Spleen (tissue), 7 donors: Measurements from ENCODE around the gene FRK.

Experiments
- POLR2A ChIP-seq, 3 donors: fragments of 450-650 bp; IDR thresholded peaks; one replicate each; pipeline ENCODE4 v1.5.1; 2017; ENCODE audit warnings: antibody characterized with exemption in 3 of 3, mild to moderate bottlenecking in 1 of 3
- POLR2AphosphoS5 ChIP-seq, 3 donors: sonication (generic); formaldehyde crosslinking; IDR thresholded peaks; one replicate each; pipeline ENCODE4 v1.5.1; 2017; ENCODE audit warnings: antibody characterized with exemption in 3 of 3
- TF ChIP-seq, protein P1 (sequence below), 11 experiments: fragments of 200-600 bp in 7 of 11; fragments of 450-650 bp in 4 of 11; sonication (generic) in 4 of 11; IDR thresholded peaks in 8 of 11; conservative IDR thresholded peaks in 3 of 11; 1 replicate in 7 of 11; 2 replicates in 4 of 11; pipeline versions ENCODE4 v1.4.0 to v1.8.0; 2016 to 2021; ENCODE audit warnings: antibody characterized with exemption in 11 of 11, inconsistent platforms in 4 of 11, mild to moderate bottlenecking in 1 of 11
- donor health status: DM: no; HTN: no; CAD: no; lungs with moderate emphysema.
- donor health status: DM: no; HTN: no; CAD: no.
- donor health status: DM: no; HTN: no; CAD: no.

GRCh38 chr6:116027801-116028200, 32.9 kb downstream of the FRK start:
- TF ChIP-seq POLR2AphosphoS5 (IDR thresholded peaks at IDR 0.05) = no peak
- TF ChIP-seq, protein P1, sequence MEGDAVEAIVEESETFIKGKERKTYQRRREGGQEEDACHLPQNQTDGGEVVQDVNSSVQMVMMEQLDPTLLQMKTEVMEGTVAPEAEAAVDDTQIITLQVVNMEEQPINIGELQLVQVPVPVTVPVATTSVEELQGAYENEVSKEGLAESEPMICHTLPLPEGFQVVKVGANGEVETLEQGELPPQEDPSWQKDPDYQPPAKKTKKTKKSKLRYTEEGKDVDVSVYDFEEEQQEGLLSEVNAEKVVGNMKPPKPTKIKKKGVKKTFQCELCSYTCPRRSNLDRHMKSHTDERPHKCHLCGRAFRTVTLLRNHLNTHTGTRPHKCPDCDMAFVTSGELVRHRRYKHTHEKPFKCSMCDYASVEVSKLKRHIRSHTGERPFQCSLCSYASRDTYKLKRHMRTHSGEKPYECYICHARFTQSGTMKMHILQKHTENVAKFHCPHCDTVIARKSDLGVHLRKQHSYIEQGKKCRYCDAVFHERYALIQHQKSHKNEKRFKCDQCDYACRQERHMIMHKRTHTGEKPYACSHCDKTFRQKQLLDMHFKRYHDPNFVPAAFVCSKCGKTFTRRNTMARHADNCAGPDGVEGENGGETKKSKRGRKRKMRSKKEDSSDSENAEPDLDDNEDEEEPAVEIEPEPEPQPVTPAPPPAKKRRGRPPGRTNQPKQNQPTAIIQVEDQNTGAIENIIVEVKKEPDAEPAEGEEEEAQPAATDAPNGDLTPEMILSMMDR (IDR thresholded peaks at IDR 0.05 in 8 of 11, conservative IDR thresholded peaks at IDR 0.05 in 3 of 11) = no peak
- no peak for TF ChIP-seq POLR2A (IDR thresholded peaks at IDR 0.05)
